ENCODE data around the gene ARHGAP18.

ARHGAP18 gene

DNA sequence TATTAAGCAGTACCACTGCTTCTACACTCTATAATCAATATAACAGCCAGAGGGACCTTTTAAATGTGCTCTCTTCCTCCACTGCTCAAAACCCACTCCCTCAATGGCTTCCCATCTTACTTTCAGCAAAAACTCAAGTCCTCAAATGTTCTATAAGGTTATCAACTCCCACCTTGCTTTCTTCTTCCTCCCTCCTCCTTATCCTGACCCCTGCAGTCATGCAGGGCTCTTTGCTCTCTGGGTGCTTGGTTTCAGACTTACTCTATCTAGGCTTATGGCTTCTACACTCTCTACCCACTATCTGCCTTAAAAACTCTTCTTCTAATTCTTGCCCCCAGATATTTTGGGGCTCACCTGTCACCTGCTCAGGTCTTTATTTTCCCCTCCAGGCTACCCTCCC is 5.3 kb downstream of the ARHGAP18 start (continued):
- no peak for TF ChIP-seq ZNF518A (tag by site-specific recombination; conservative IDR thresholded peaks at IDR 0.05; ENCODE audit: low read depth)
- no peak for TF ChIP-seq ZNF280D (tag by site-specific recombination; IDR thresholded peaks at IDR 0.05)

DNA sequence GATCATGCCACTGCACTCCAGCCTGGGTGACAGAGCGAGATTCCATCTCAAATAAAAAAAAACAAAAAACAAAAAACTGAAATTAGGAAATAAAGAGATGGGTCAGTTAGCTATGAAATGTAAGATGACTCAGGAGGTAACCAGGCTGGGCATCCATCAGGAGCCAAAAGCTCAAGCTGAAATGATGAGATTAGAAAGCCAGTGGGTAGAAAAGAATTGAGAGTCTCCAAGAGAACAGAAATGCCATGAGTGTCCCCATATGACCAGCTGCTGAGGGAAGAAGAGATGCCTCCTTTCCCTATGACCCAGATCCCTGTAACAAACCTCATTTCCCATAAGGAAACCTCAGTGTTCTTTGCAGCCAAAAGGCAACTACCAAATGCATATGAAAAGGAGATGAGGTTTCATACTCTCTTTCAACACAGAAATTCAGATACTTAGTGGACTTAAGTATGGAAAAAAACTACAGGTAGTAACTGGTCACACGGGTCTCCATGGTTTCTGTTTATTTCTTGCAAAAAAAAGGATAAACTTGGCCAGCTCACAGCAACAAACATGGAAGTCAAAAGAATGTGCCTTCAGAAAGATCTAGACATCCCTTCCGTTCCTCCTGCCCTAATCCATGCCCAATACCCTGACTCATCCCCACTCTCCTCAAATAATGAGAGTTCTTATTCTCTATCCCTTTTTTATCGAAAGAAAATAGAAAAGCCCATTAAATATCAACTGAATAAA is 8.1 kb downstream of the ARHGAP18 start:
- no peak overlapping the region for H3K27ac ChIP-seq (ENCODE audit: extremely low read depth, low read depth, low read length)
- H3K4me1 ChIP-seq (ENCODE audit: control insufficient read depth, insufficient read depth, low read length), result no peaks in the 10 kb centered on the region
- POLR2A ChIA-PET, result interaction anchor here (1.1 kb wide), 1 partner anchor 8 kb away, joined by 4 read pairs; the partner anchor contains the start of gene ARHGAP18
- CTCF ChIA-PET, result interaction anchor here (0.6 kb wide), 1 partner anchor 334 kb away, joined by 3 read pairs; no protein-coding TSS in a partner anchor
- H3K36me3 ChIP-seq (ENCODE audit: control insufficient read depth in 2 of 2, insufficient read depth in 1 of 2, low read length in 2 of 2), result no peaks in the 10 kb centered on the region
- no peaks in the 10 kb centered on the region for H3K9me3 ChIP-seq (ENCODE audit: control insufficient read depth, insufficient read depth, low read depth, low read length)
- H3K4me3 ChIP-seq (ENCODE audit: low read depth, low read length), result no peak overlapping the region
- TF ChIP-seq EGR2 (tag by site-specific recombination; IDR thresholded peaks at IDR 0.05; ENCODE audit: low read depth), result no peak
- TF ChIP-seq ZNF214 (tag by site-specific recombination; IDR thresholded peaks at IDR 0.05; ENCODE audit: borderline replicate concordance), result no peak
- no peak for TF ChIP-seq ZNF518A (tag by site-specific recombination; conservative IDR thresholded peaks at IDR 0.05; ENCODE audit: low read depth)
- no peak for TF ChIP-seq ZNF514 (tag by site-specific recombination; IDR thresholded peaks at IDR 0.05)
- no peak for TF ChIP-seq ZNF645 (tag by site-specific recombination; IDR thresholded peaks at IDR 0.05)
- TF ChIP-seq ZNF211 (tag by site-specific recombination; IDR thresholded peaks at IDR 0.05; ENCODE audit: low read depth), result no peak
- TF ChIP-seq ZBTB10 (tag by site-specific recombination; IDR thresholded peaks at IDR 0.05), result no peak
- TF ChIP-seq SP3 (tag by site-specific recombination; IDR thresholded peaks at IDR 0.05), result no peak
- TF ChIP-seq ZNF704 (tag by site-specific recombination; IDR thresholded peaks at IDR 0.05), result no peak
- TF ChIP-seq ZFP41 (tag by site-specific recombination; IDR thresholded peaks at IDR 0.05; ENCODE audit: borderline replicate concordance), result no peak
- TF ChIP-seq ZNF544 (tag by site-specific recombination; IDR thresholded peaks at IDR 0.05), result no peak
- TF ChIP-seq, protein P1, sequence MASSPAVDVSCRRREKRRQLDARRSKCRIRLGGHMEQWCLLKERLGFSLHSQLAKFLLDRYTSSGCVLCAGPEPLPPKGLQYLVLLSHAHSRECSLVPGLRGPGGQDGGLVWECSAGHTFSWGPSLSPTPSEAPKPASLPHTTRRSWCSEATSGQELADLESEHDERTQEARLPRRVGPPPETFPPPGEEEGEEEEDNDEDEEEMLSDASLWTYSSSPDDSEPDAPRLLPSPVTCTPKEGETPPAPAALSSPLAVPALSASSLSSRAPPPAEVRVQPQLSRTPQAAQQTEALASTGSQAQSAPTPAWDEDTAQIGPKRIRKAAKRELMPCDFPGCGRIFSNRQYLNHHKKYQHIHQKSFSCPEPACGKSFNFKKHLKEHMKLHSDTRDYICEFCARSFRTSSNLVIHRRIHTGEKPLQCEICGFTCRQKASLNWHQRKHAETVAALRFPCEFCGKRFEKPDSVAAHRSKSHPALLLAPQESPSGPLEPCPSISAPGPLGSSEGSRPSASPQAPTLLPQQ (tag by site-specific recombination; IDR thresholded peaks at IDR 0.05), result no peak
